IMR-90 (cell line): ENCODE data around the gene CCDC77. TPM values are rescaled to one million over a fixed set of nuclear protein-coding genes. Genes with fewer than 3 reads are reported as not detected.

Source experiments
- ATAC-seq: fragments of 200-7000 bp; cut with Tn5 transposase; 2 replicates; pipeline ENCODE4 v1.9.1; 2020; ENCODE audit warnings: low read depth, mild to moderate bottlenecking, moderate library complexity
- BruUV-seq: library from RNA; stranded (reverse); fragments of 400-500 nt; replicated peaks from 2 replicates; lab custom pipeline; 2021; lab: Mats Ljungman, UMichigan
- CTCF ChIA-PET: fragments of 300-600 bp; formaldehyde crosslinking; extraction: SDS; loops from one replicate; lab custom pipeline; 2021; ENCODE audit warnings: antibody characterized with exemption; lab: Yijun Ruan, JAX
- POLR2A ChIA-PET: fragments of 300-600 bp; sonication (Branson Sonifier 250); formaldehyde crosslinking; loops from one replicate; lab custom pipeline; 2022; ENCODE audit warnings: antibody characterized with exemption; ENCODE audit not compliant: unreplicated experiment; lab: Charles Lee
- DNase-seq: peaks from one replicate; pipeline ENCODE4 v3.0.0; 2013
- H2AFZ ChIP-seq: replicated peaks from 2 replicates; pipeline ENCODE3; 2013; ENCODE audit warnings: low read length, mild to moderate bottlenecking; ENCODE audit not compliant: poor library complexity
- H2AK5ac ChIP-seq: 2 replicates; pipeline ENCODE4 v1.6.1; 2013; ENCODE audit warnings: low read depth, low read length, inconsistent platforms
- H2AK9ac ChIP-seq: replicated peaks from 2 replicates; pipeline ENCODE3; 2013; ENCODE audit warnings: mild to moderate bottlenecking, low read depth, low read length, moderate library complexity; ENCODE audit not compliant: poor library complexity
- H2BK120ac ChIP-seq: 2 replicates; pipeline ENCODE4 v1.6.1; 2013; ENCODE audit warnings: low read depth, low read length, inconsistent platforms
- H2BK15ac ChIP-seq: 3 replicates; pipeline ENCODE4 v1.6.1; 2013; ENCODE audit warnings: low read depth, low read length, inconsistent platforms
- H2BK20ac ChIP-seq: 2 replicates; pipeline ENCODE4 v1.6.1; 2013; ENCODE audit warnings: low read depth, mild to moderate bottlenecking, inconsistent platforms, low read length, moderate library complexity
- H2BK5ac ChIP-seq: 2 replicates; pipeline ENCODE4 v1.6.1; 2013; ENCODE audit warnings: mild to moderate bottlenecking, low read depth, low read length, inconsistent platforms; ENCODE audit not compliant: poor library complexity, severe bottlenecking
- H3K14ac ChIP-seq: replicated peaks from 2 replicates; pipeline ENCODE4 v1.6.1; 2013; ENCODE audit warnings: low read depth, low read length, inconsistent platforms
- H3K18ac ChIP-seq: 2 replicates; pipeline ENCODE4 v1.6.1; 2013; ENCODE audit warnings: low read depth, low read length, control low read depth
- H3K23ac ChIP-seq: 2 replicates; pipeline ENCODE4 v1.6.1; 2013; ENCODE audit warnings: low read depth, low read length, inconsistent platforms
- H3K27ac ChIP-seq: 2 replicates; pipeline ENCODE4 v1.5.1; 2013; ENCODE audit warnings: mild to moderate bottlenecking, control low read depth, low read length; ENCODE audit not compliant: insufficient read depth
- H3K27me3 ChIP-seq: 2 replicates; pipeline ENCODE4 v1.6.1; 2013; ENCODE audit warnings: low read length; ENCODE audit not compliant: control insufficient read depth, insufficient read depth
- H3K36me3 ChIP-seq: 2 replicates; pipeline ENCODE4 v1.6.1; 2013; ENCODE audit warnings: low read length, mixed read lengths; ENCODE audit not compliant: control insufficient read depth, insufficient read depth
- H3K4ac ChIP-seq: 2 replicates; pipeline ENCODE4 v1.6.1; 2013; ENCODE audit warnings: low read depth, low read length, inconsistent platforms
- H3K4me1 ChIP-seq: 2 replicates; pipeline ENCODE4 v1.6.1; 2013; ENCODE audit warnings: low read length, mixed read lengths; ENCODE audit not compliant: control insufficient read depth, insufficient read depth
- H3K4me2 ChIP-seq: 2 replicates; pipeline ENCODE4 v1.6.1; 2013; ENCODE audit warnings: low read depth, mild to moderate bottlenecking, control low read depth, low read length, moderate library complexity
- H3K4me3 ChIP-seq: 2 replicates; pipeline ENCODE4 v1.5.1; 2013; ENCODE audit warnings: low read depth, mild to moderate bottlenecking, control low read depth, low read length, moderate library complexity; ENCODE audit not compliant: insufficient read depth
- H3K56ac ChIP-seq: 2 replicates; pipeline ENCODE4 v1.6.1; 2013; ENCODE audit warnings: low read length, inconsistent platforms; ENCODE audit not compliant: insufficient read depth; ENCODE audit errors: extremely low read depth
- H3K79me1 ChIP-seq, 2 experiments: 2 replicates each; pipeline ENCODE4 v1.6.1; 2013; ENCODE audit warnings: low read length in 2 of 2, inconsistent platforms in 1 of 2, low read depth in 1 of 2
- H3K9ac ChIP-seq: 2 replicates; pipeline ENCODE4 v1.6.1; 2013; ENCODE audit warnings: low read depth, low read length, control low read depth
- H3K9me1 ChIP-seq: 2 replicates; pipeline ENCODE4 v1.6.1; 2013; ENCODE audit warnings: low read length, inconsistent platforms; ENCODE audit not compliant: insufficient read depth
- H3K9me3 ChIP-seq: 2 replicates; pipeline ENCODE4 v1.6.1; 2013; ENCODE audit warnings: low read length; ENCODE audit not compliant: control insufficient read depth, insufficient read depth
- H4K20me1 ChIP-seq: 2 replicates; pipeline ENCODE4 v1.6.1; 2013; ENCODE audit warnings: low read length, inconsistent platforms; ENCODE audit not compliant: insufficient read depth
- H4K5ac ChIP-seq: 2 replicates; pipeline ENCODE4 v1.6.1; 2013; ENCODE audit warnings: mild to moderate bottlenecking, low read depth, low read length, control low read depth
- H4K8ac ChIP-seq, 2 experiments: 2 replicates each; pipeline ENCODE4 v1.6.1; 2013; ENCODE audit warnings: low read depth in 2 of 2, low read length in 2 of 2, control low read depth in 1 of 2, inconsistent platforms in 1 of 2
- H4K91ac ChIP-seq: 2 replicates; pipeline ENCODE4 v1.6.1; 2013; ENCODE audit warnings: low read depth, low read length, inconsistent platforms; ENCODE audit not compliant: insufficient read depth
- CEBPB ChIP-seq: IDR thresholded peaks from 2 replicates; pipeline ENCODE4 v1.6.1; 2012; ENCODE audit warnings: low read depth, low read length, improper control_type of control experiment
- RAD21 ChIP-seq: IDR thresholded peaks from 2 replicates; pipeline ENCODE4 v1.6.1; 2012; ENCODE audit warnings: low read length, improper control_type of control experiment
- USF2 ChIP-seq: fragments of 150-350 bp; IDR thresholded peaks from 2 replicates; pipeline ENCODE4 v1.6.1; 2017; ENCODE audit warnings: mild to moderate bottlenecking, antibody characterized with exemption, low read length, low read depth
- WGBS, 2 experiments: methylation state at CpG; one replicate each; pipeline versions ENCODE4 v1.1.5 to v1.1.7; 2013; ENCODE audit warnings: missing lambda C conversion rate in 2 of 2; ENCODE audit not compliant: insufficient read length in 1 of 2; ENCODE audit errors: extremely low coverage in 2 of 2; 5-methylcytosine and 5-hydroxymethylcytosine counted together
- dilution Hi-C: fragments of 300-500 bp; cut with HindIII; formaldehyde crosslinking; loops from one replicate; pipeline ENCODE4 v1.14.3; 2018; ENCODE audit warnings: low sequenced_read_pairs; ENCODE audit not compliant: unreplicated experiment
- in situ Hi-C: fragments of 300-500 bp; cut with MboI; formaldehyde crosslinking; loops from 3 replicates; pipeline ENCODE4 v1.14.3; 2019; ENCODE audit warnings: low sequenced_read_pairs, inconsistent platforms, mixed read lengths
- intact Hi-C: fragments of 100-400 bp; cut with micrococcal nuclease; formaldehyde crosslinking; loops from 2 replicates; pipeline ENCODE4 v1.10.0; 2022
- polyA plus RNA-seq, 3 experiments: library from polyadenylated mRNA; depleted of rRNA; stranded (reverse); fragments of >200 nt; gene quantifications; 2 replicates each; pipeline ENCODE4 v1.2.3, GENCODE V29; 2012; ENCODE audit warnings: low replicate concordance in 1 of 3
- total RNA-seq: library from RNA; depleted of rRNA; stranded (reverse); fragments of >200 nt; gene quantifications from 2 replicates; pipeline ENCODE4 v1.2.3, GENCODE V29; 2012

The CCDC77 gene
- total and polyA plus RNA-seq, 2 of the 4 experiments (the other 2 are of a cell fraction): 6.6 to 7.2 TPM

- Histone ChIP-seq H3K4ac (no peak overlapping the region), H3K4me2 (no peak overlapping the region), H4K91ac (no peak overlapping the region), H3K18ac (no peak overlapping the region), H2BK120ac (no peak overlapping the region), H4K20me1 (no peaks in the 10 kb centered on the region), H3K9me1 (peaks cover 4% of the 10 kb centered on the region; the same call in 1 of the 2 replicates), H3K14ac (no peak overlapping the region), H2AK5ac (no peak overlapping the region), H3K9ac (no peak overlapping the region), H4K5ac (no peak overlapping the region), H3K4me1 (no peaks in the 10 kb centered on the region), H2AFZ (no peak overlapping the region), H3K56ac (no peak overlapping the region), H3K79me1 (no peaks in the 10 kb centered on the region), H3K23ac (no peak overlapping the region), H2BK20ac (no peak overlapping the region), H2BK5ac (no peak overlapping the region), H2AK9ac (no peak overlapping the region), H3K36me3 (peaks cover 22% of the 10 kb centered on the region), H3K27me3 (no peaks in the 10 kb centered on the region), H2BK15ac (no peak overlapping the region), H3K9me3 (no peaks in the 10 kb centered on the region), H4K8ac (no peak overlapping the region), H3K27ac (no peak overlapping the region), H3K4me3 (no peak overlapping the region)
- CTCF ChIA-PET: no interaction called here
- DNase-seq: no peak
- in situ Hi-C loops (no loop called here), dilution Hi-C loops (no loop called here), intact Hi-C loops (no loop called here)
- no peak for ATAC-seq
- BruUV-seq: no TSS peak
- POLR2A ChIA-PET: no interaction called here
- WGBS, 2 experiments: no CpG with 5 or more reads among the region's 2 CpGs
- TF ChIP-seq USF2 (no peak), RAD21 (no peak), CEBPB (no peak)
Observed at GRCh38 chr12:414859-415258, 13.4 kb downstream of the CCDC77 start.
